Rectal smooth muscle tissue (tissue), 1 donor: ENCODE results near the gene GNG2.

ENCODE experiments used
- H3K27ac ChIP-seq: one replicate; pipeline ENCODE4 v1.7.0; 2013; ENCODE audit warnings: low read depth, low read length, inconsistent platforms
- H3K27me3 ChIP-seq: one replicate; pipeline ENCODE4 v1.7.0; 2013; ENCODE audit warnings: low read length; ENCODE audit not compliant: control insufficient read depth, insufficient read depth
- H3K36me3 ChIP-seq: one replicate; pipeline ENCODE4 v1.7.0; 2013; ENCODE audit warnings: low read length; ENCODE audit not compliant: control insufficient read depth, insufficient read depth
- H3K4me1 ChIP-seq: one replicate; pipeline ENCODE4 v1.7.0; 2013; ENCODE audit warnings: low read length; ENCODE audit not compliant: control insufficient read depth, insufficient read depth
- H3K4me3 ChIP-seq: one replicate; pipeline ENCODE4 v1.7.0; 2013; ENCODE audit warnings: low read length
- H3K9ac ChIP-seq: one replicate; pipeline ENCODE4 v1.7.0; 2013; ENCODE audit warnings: low read length

Gene GNG2

DNA sequence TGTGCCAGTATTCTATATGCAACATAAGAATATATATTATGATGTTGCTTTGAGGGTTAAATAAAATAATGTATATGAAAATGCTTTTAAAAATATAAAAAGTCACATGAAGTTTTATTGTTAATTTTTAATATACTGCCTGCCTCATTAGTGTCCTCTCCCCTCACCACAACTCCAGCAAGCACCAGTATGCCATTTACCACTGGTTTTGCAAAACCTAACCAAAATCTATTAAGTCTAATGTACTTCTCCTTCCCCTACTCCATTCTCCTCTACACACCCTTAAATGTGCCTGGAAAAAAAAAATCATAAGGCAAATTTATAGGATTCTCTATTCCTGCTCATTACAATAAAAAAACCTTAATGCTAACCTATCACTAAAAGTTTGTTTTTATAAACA is 24.0 kb upstream of the GNG2 start:
- Histone ChIP-seq H3K27ac (no peak overlapping the region), H3K9ac (no peak overlapping the region), H3K4me3 (no peak overlapping the region), H3K27me3 (no peaks in the 10 kb centered on the region), H3K36me3 (no peaks in the 10 kb centered on the region), H3K4me1 (no peaks in the 10 kb centered on the region)

DNA sequence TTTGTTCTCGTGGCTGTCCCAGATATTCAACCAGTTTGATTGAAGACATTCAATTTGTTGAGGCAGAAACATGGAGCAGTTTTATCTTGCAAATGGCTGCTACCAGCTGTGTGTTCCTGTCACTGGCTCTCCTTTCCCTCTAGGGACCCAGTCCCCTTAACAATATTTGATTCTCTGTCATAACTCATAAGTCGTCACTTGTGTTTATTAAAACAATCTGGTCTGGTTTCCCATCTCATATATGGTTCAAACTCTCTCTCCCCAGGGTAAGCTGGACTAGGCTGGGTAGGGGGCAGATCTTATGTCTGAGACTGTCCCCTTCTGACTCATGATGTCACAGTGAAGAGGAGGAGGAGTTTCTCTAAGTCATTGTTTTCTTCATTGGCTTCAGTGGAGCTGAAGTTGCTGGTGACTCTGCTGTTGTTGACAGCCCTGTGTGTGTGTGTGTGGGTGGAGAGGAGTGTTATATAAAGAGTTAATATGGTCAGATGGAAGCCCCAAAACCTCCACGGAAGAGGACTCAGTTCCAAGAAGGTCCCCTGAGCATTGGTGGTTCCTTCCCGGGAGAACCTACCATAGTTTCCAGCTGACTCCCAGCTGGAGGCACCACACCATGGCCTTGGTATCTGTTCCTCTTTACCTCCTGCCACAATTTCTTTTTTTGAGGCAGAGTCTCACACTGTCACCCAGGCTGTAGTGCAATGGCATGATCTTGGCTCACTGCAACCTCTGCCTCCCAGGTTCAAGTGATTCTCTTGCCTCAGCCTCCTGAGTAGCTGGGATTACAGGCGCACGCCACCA is 16.1 kb upstream of the GNG2 start:
- no peaks in the 10 kb centered on the region for H3K27me3 ChIP-seq
- H3K4me3 ChIP-seq = no peak overlapping the region
- no peak overlapping the region for H3K27ac ChIP-seq
- H3K9ac ChIP-seq = no peak overlapping the region
- H3K4me1 ChIP-seq = no peaks in the 10 kb centered on the region
- H3K36me3 ChIP-seq = no peaks in the 10 kb centered on the region

DNA sequence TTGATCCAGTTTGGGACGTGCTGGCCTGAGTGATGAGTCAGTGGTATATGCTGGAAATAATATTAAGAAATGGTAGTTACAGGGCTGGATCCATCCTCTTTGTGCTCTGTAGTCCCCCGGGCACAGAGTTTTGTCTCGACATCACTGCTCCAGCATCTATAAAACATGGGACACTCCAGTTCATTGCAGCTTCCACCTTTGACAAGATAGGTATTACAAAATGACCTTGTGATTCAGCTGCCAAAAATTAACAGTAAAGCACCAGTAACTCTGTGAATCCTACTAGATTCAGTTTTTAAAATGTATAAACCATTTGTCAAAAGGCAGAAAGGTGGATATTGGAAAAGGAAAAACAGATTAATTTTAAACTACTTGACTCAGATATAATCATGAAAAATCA is 14.6 kb upstream of the GNG2 start:
- no peak overlapping the region for H3K9ac ChIP-seq
- H3K27ac ChIP-seq = no peak overlapping the region
- no peaks in the 10 kb centered on the region for H3K4me1 ChIP-seq
- H3K36me3 ChIP-seq = no peaks in the 10 kb centered on the region
- no peaks in the 10 kb centered on the region for H3K27me3 ChIP-seq
- H3K4me3 ChIP-seq = no peak overlapping the region

GRCh38 chr14:51846631-51847488 is 13.6 kb upstream of the GNG2 start:
- Histone ChIP-seq H3K9ac (no peak overlapping the region), H3K4me3 (peak overlapping the region; percentile 46), H3K36me3 (no peaks in the 10 kb centered on the region), H3K27ac (no peak overlapping the region), H3K4me1 (no peaks in the 10 kb centered on the region), H3K27me3 (no peaks in the 10 kb centered on the region)

DNA sequence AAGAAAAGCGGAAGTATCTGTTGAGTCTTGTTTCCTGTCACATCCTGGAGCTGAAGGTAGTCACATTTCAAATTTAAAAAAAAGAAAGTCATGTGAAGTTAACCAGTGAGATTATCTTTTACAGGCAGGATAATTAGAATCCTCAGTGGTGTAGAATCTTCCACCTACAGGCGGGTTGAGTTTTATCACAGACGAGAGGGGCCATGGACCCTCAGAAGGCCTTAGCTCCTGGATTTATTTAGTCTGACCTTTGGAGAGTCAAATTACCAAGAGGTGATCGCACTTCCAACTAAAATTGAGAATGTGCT is 13.0 kb upstream of the GNG2 start:
- Histone ChIP-seq H3K4me3 (no peak overlapping the region), H3K4me1 (no peaks in the 10 kb centered on the region), H3K9ac (no peak overlapping the region), H3K27ac (no peak overlapping the region), H3K27me3 (no peaks in the 10 kb centered on the region), H3K36me3 (no peaks in the 10 kb centered on the region)

DNA sequence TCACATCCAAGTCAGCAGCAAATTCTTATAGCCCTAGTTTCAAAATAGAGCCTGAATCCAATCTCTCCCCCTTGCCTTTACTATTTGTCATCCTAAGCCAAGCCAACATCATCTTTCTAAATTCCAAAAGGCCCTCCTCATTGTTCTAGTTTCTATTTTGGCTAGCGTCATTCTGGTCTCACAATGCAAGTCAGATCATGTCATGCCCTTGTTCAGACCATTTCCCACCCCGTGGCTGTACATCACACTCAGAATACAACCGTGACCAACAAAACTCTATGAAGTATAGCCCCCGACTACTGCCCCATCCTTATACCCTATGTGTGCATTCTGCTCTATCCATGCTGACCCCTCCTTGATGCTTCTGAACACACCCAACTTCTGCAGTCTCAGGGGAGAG is 12.3 kb upstream of the GNG2 start:
- H3K36me3 ChIP-seq = no peaks in the 10 kb centered on the region
- no peak overlapping the region for H3K9ac ChIP-seq
- H3K4me3 ChIP-seq = no peak overlapping the region
- no peak overlapping the region for H3K27ac ChIP-seq
- no peaks in the 10 kb centered on the region for H3K4me1 ChIP-seq
- H3K27me3 ChIP-seq = no peaks in the 10 kb centered on the region

DNA sequence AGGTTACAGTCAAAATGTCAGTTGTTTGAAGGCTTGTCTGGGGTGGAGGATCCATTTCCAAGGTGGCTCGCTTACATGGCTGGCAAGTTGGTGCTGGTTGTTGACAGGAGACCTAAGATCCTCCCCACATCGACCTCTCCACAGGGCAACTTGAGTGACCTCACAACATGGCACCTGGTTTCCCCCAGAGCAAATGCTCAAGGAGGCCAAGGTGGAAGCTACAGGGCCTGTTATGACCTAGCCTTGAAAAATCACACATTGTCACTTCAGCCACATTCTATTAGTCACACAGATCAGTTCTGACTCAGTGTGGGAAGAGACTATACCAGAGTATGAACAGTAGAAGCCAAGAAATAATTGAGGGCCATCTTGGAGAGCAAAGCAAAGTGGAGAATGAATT is 11.3 kb upstream of the GNG2 start:
- Histone ChIP-seq H3K9ac (no peak overlapping the region), H3K27ac (no peak overlapping the region), H3K4me1 (no peaks in the 10 kb centered on the region), H3K4me3 (no peak overlapping the region), H3K27me3 (no peaks in the 10 kb centered on the region), H3K36me3 (no peaks in the 10 kb centered on the region)

- Histone ChIP-seq H3K4me3 (no peak overlapping the region), H3K4me1 (no peaks in the 10 kb centered on the region), H3K27ac (no peak overlapping the region), H3K27me3 (no peaks in the 10 kb centered on the region), H3K36me3 (no peaks in the 10 kb centered on the region), H3K9ac (no peak overlapping the region)
Observed at GRCh38 chr14:51850651-51851050, 9.8 kb upstream of the GNG2 start.

DNA sequence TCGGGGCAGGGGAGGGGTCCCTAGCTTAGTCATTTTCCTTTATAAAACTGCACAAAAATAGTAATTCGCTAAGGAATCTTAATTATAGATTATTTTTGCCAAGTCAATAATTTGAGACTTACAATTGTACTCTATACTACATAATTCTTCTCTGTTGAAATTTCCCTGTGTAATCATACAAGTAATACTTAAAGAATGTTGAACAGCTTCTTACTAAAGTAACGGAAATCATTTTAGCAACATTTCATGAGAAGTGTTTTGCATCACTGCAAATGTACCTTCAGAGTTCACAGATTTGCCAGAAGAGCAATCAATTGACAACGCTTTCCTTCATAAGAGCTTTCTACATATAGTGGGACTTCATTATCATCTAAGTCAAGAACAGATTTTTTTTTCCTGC is 7.9 kb upstream of the GNG2 start:
- Histone ChIP-seq H3K36me3 (no peaks in the 10 kb centered on the region), H3K9ac (no peak overlapping the region)

GRCh38 chr14:51855234-51855633 is 5.2 kb upstream of the GNG2 start:
- Histone ChIP-seq H3K9ac (no peak overlapping the region), H3K4me3 (no peak overlapping the region), H3K4me1 (peaks cover 3% of the 10 kb centered on the region), H3K27ac (no peak overlapping the region), H3K36me3 (no peaks in the 10 kb centered on the region), H3K27me3 (no peaks in the 10 kb centered on the region)

More for the DNA sequence above, 7.9 kb upstream of the GNG2 start:
- Histone ChIP-seq H3K4me1 (no peaks in the 10 kb centered on the region), H3K27me3 (no peaks in the 10 kb centered on the region), H3K4me3 (no peak overlapping the region), H3K27ac (no peak overlapping the region)

DNA sequence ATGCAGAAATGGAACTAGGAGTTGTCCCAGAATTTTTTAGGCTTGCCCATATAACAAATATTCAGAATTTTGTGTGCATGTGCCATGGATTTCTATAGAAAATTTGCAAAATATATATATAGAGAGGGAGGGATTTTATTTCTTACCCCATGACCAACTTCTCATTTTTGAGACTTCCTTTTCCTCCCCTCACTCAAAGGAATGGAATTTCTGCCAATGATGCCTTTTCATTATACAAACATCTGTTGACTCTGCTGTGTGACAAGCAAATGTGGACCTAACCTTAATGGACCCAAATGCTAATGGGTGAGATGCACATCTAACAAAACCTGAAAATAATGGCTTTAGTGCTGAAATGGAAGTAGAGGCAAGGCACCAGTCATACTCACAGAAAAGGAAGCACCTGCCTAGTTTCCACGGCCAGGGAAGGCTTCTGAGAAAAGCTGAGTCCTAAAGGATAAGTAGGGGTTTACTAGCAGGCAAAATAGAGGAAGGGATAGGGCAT is 3.6 kb upstream of the GNG2 start:
- Histone ChIP-seq H3K4me1 (peaks cover 5% of the 10 kb centered on the region), H3K27ac (no peak overlapping the region), H3K36me3 (no peaks in the 10 kb centered on the region), H3K4me3 (no peak overlapping the region), H3K9ac (no peak overlapping the region), H3K27me3 (no peaks in the 10 kb centered on the region)

DNA sequence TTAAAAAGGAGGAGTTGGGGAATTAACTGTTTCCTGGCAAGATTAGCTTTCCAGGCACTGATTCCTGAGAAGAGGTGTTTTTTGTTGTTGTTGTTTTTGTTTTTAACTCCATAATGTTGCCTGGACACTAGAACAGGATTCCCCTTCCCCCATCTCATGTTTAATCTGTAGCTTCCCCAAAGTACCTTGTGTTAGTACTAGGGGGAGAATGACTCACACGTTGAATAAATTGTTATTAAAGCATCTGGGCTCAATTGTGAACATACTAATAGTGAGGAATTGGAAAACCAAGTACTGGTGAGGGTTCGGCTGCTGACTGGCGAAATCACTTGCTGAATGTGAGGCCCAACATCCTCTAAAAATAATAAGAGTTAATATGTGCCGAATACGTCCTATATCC is 1.3 kb upstream of the GNG2 start:
- Histone ChIP-seq H3K4me1 (peaks cover 5% of the 10 kb centered on the region), H3K4me3 (no peak overlapping the region), H3K27ac (no peak overlapping the region), H3K36me3 (no peaks in the 10 kb centered on the region), H3K27me3 (no peaks in the 10 kb centered on the region), H3K9ac (no peak overlapping the region)
